A549 (cell line): Measurements from ENCODE around the gene CCDC40. TPM values are rescaled to one million over a fixed set of nuclear protein-coding genes. Genes with fewer than 3 reads are reported as not detected.
"Not testable (repeated sequence)": the region's sequence is repeated elsewhere in the genome, so short reads cannot be mapped to it uniquely, and the experiment has no call there.

ENCODE experiments used
- ATAC-seq, 2 experiments: fragments of 200-7000 bp in 1 of 2; fragments of >200 bp in 1 of 2; cut with Nextera tagmentation in 1 of 2; cut with Tn5 transposase in 1 of 2; 3 replicates each; pipeline versions ENCODE4 v1.8.0 to v1.9.1; 2018 to 2020; ENCODE audit warnings: mild to moderate bottlenecking in 1 of 2, moderate library complexity in 1 of 2
- CTCF ChIA-PET: fragments of 300-600 bp; sonication (Branson Sonifier 250); formaldehyde crosslinking; extraction: SDS; loops from one replicate; lab custom pipeline; 2021; ENCODE audit warnings: antibody characterized with exemption, inconsistent platforms; lab: Yijun Ruan, JAX
- POLR2A ChIA-PET: fragments of 350-600 bp; formaldehyde crosslinking; extraction: SDS; loops from one replicate; lab custom pipeline; 2021; ENCODE audit warnings: antibody characterized with exemption, inconsistent platforms; lab: Yijun Ruan, JAX
- DNase-seq, 2 experiments: peaks; one replicate each; pipeline versions ENCODE4 v3.0.0 to v3.0.0-alpha.2; 2011 to 2016; ENCODE audit warnings: low read depth in 1 of 2, low spot score in 1 of 2
- FAIRE-seq: peaks from 2 replicates; lab custom pipeline; 2011; peaks lifted over from hg19 to GRCh38; lab: Jason Lieb, UNC
- H3K27ac ChIP-seq, 2 experiments: fragments of >200 bp; sonication (Bioruptor Twin); formaldehyde crosslinking; 3 replicates each; pipeline ENCODE4 v1.5.1; 2016 to 2017
- H3K4me1 ChIP-seq: fragments of >200 bp; sonication (Bioruptor Twin); formaldehyde crosslinking; 3 replicates; pipeline ENCODE4 v1.6.1; 2016
- H3K4me2 ChIP-seq: fragments of >200 bp; sonication (Bioruptor Twin); formaldehyde crosslinking; 3 replicates; pipeline ENCODE4 v1.6.1; 2016
- H3K4me3 ChIP-seq: fragments of >200 bp; sonication (Bioruptor Twin); formaldehyde crosslinking; 3 replicates; pipeline ENCODE4 v1.5.1; 2016
- H3K9me3 ChIP-seq: fragments of >200 bp; sonication (Bioruptor Twin); formaldehyde crosslinking; 3 replicates; pipeline ENCODE4 v1.6.1; 2016
- CBX2 ChIP-seq: fragments of 200-600 bp; sonication (generic); IDR thresholded peaks from 2 replicates; pipeline ENCODE4 v1.6.1; 2016; ENCODE audit warnings: low read depth, mild to moderate bottlenecking, borderline replicate concordance
- E2F6 ChIP-seq: IDR thresholded peaks from 2 replicates; pipeline ENCODE4 v1.6.1; 2012; ENCODE audit warnings: low read depth, borderline replicate concordance
- EHF ChIP-seq: fragments of 250-450 bp; sonication (Bioruptor Pico); IDR thresholded peaks from 2 replicates; pipeline ENCODE4 v1.5.0; 2020; ENCODE audit warnings: mild to moderate bottlenecking
- EHMT2 ChIP-seq: fragments of 200-600 bp; sonication (generic); IDR thresholded peaks from 2 replicates; pipeline ENCODE4 v1.6.1; 2016; ENCODE audit warnings: antibody characterized with exemption, low read depth, mild to moderate bottlenecking, moderate library complexity
- EP300 ChIP-seq, 2 experiments: fragments of >200 bp; sonication (Bioruptor Twin); formaldehyde crosslinking; IDR thresholded peaks; 2 replicates in 1 of 2; 3 replicates in 1 of 2; pipeline ENCODE4 v1.6.1; 2016 to 2017
- ESRRA ChIP-seq: fragments of 150-350 bp; IDR thresholded peaks from 2 replicates; pipeline ENCODE4 v1.6.1; 2014; ENCODE audit warnings: mild to moderate bottlenecking, low read length, borderline replicate concordance
- FOSB ChIP-seq: fragments of 250-450 bp; sonication (Bioruptor Pico); IDR thresholded peaks from 2 replicates; pipeline ENCODE4 v1.5.0; 2020; ENCODE audit warnings: mild to moderate bottlenecking, moderate library complexity
- GATA3 ChIP-seq: IDR thresholded peaks from 2 replicates; pipeline ENCODE4 v1.6.1; 2012; ENCODE audit warnings: borderline replicate concordance
- HDAC2 ChIP-seq: fragments of 200-600 bp; sonication (generic); IDR thresholded peaks from 2 replicates; pipeline ENCODE4 v1.6.1; 2016
- HOXB13 ChIP-seq: fragments of 250-450 bp; sonication (Bioruptor Pico); IDR thresholded peaks from 2 replicates; pipeline ENCODE4 v1.5.0; 2020; ENCODE audit warnings: low read depth, mild to moderate bottlenecking, moderate library complexity
- JUNB ChIP-seq: fragments of >200 bp; sonication (Bioruptor Twin); formaldehyde crosslinking; IDR thresholded peaks from 2 replicates; pipeline ENCODE4 v1.6.1; 2016
- KDM1A ChIP-seq: fragments of 200-600 bp; sonication (generic); IDR thresholded peaks from 2 replicates; pipeline ENCODE4 v1.6.1; 2016; ENCODE audit warnings: low read depth, mild to moderate bottlenecking
- KDM5A ChIP-seq: fragments of 200-600 bp; sonication (generic); IDR thresholded peaks from 2 replicates; pipeline ENCODE4 v1.6.1; 2016; ENCODE audit warnings: antibody characterized with exemption, mild to moderate bottlenecking
- MAX ChIP-seq: IDR thresholded peaks from 2 replicates; pipeline ENCODE4 v1.6.1; 2012
- MAZ ChIP-seq: fragments of 150-350 bp; IDR thresholded peaks from 2 replicates; pipeline ENCODE4 v1.6.1; 2014; ENCODE audit warnings: antibody characterized with exemption, low read depth, low read length, borderline replicate concordance
- MYC ChIP-seq: IDR thresholded peaks from 2 replicates; pipeline ENCODE4 v1.6.1; 2012; ENCODE audit warnings: mild to moderate bottlenecking, inconsistent platforms, low read length, improper control_type of control experiment, borderline replicate concordance
- NR3C1 ChIP-seq: fragments of >200 bp; sonication (Bioruptor Twin); formaldehyde crosslinking; IDR thresholded peaks from 3 replicates; pipeline ENCODE4 v1.6.1; 2017
- POLR2AphosphoS2 ChIP-seq: conservative IDR thresholded peaks from 2 replicates; pipeline ENCODE4 v1.6.1; 2012; ENCODE audit warnings: low read length, improper control_type of control experiment, inconsistent platforms
- RARB ChIP-seq: fragments of 250-450 bp; sonication (Bioruptor Pico); IDR thresholded peaks from 2 replicates; pipeline ENCODE4 v1.8.0; 2021; ENCODE audit warnings: mild to moderate bottlenecking, moderate library complexity
- RNF2 ChIP-seq: fragments of 200-600 bp; sonication (generic); IDR thresholded peaks from 2 replicates; pipeline ENCODE4 v1.6.1; 2016; ENCODE audit warnings: low read depth, mild to moderate bottlenecking, antibody characterized with exemption, moderate library complexity, borderline replicate concordance
- SREBF2 ChIP-seq: fragments of 450-650 bp; IDR thresholded peaks from 2 replicates; pipeline ENCODE4 v1.6.1; 2014; ENCODE audit warnings: mild to moderate bottlenecking, moderate library complexity
- TFCP2L1 ChIP-seq: fragments of 250-450 bp; sonication (Bioruptor Pico); IDR thresholded peaks from 2 replicates; pipeline ENCODE4 v1.5.0; 2021; ENCODE audit warnings: mild to moderate bottlenecking
- USF2 ChIP-seq: fragments of 450-650 bp; IDR thresholded peaks from 2 replicates; pipeline ENCODE4 v1.6.1; 2014; ENCODE audit warnings: antibody characterized with exemption
- ZNF302 ChIP-seq: fragments of 250-450 bp; sonication (Bioruptor Pico); IDR thresholded peaks from 2 replicates; pipeline ENCODE4 v1.9.0; 2021; ENCODE audit warnings: inconsistent platforms, mild to moderate bottlenecking, moderate library complexity
- WGBS: methylation state at CpG from one replicate; pipeline ENCODE4 v1.1.6; 2017; ENCODE audit errors: missing lambda C conversion rate; 5-methylcytosine and 5-hydroxymethylcytosine counted together
- polyA plus RNA-seq, 4 experiments: library from polyadenylated mRNA; depleted of rRNA in 3 of 4; stranded (reverse); fragments of >200 nt; fragmentation: RNase III in 1 of 4; extraction: RNeasy Plus Mini Kit Qiagen cat#74134 plus additional on column Dnase treatment in 1 of 4; gene quantifications; 2 replicates in 3 of 4; 3 replicates in 1 of 4; pipeline ENCODE4 v1.2.3, GENCODE V29; 2011 to 2017
- TF ChIP-seq, protein P1 (sequence below): fragments of >200 bp; sonication (Bioruptor Twin); formaldehyde crosslinking; IDR thresholded peaks from 2 replicates; pipeline ENCODE4 v1.6.1; 2016
- TF ChIP-seq, protein P2 (sequence below): fragments of 250-450 bp; sonication (Bioruptor Pico); IDR thresholded peaks from 2 replicates; pipeline ENCODE4 v1.5.0; 2020; ENCODE audit warnings: low read depth, mild to moderate bottlenecking, moderate library complexity
- TF ChIP-seq, protein P3 (sequence below): fragments of >200 bp; sonication (Bioruptor Twin); formaldehyde crosslinking; IDR thresholded peaks from 3 replicates; pipeline ENCODE4 v1.5.1; 2016

Gene CCDC40
- polyA plus RNA-seq, 2 of the 4 experiments (the other 2 are of a cell fraction) = 5.9 to 11.3 TPM

GRCh38 chr17:80045703-80046102 lies 9.3 kb downstream of the CCDC40 start:
- TF ChIP-seq NR3C1 (no peak), HDAC2 (no peak), SREBF2 (no peak), E2F6 (no peak), KDM5A (no peak)
- TF ChIP-seq, all 56 proteins: peak for 0
- CTCF ChIA-PET = interaction anchor here (0.8 to 4.5 kb wide), 3 partner anchors 9 to 39 kb away, joined by 3 to 27 read pairs (median 9); no protein-coding TSS in a partner anchor
- no peaks in the 10 kb centered on the region for H3K4me1 ChIP-seq
- H3K4me2 ChIP-seq = no peak overlapping the region
- ATAC-seq = no peak
- WGBS = 65% methylated on average over 4 of the region's 4 CpGs
- H3K4me3 ChIP-seq = no peak overlapping the region
- FAIRE-seq = no peak
- DNase-seq = no peak
- no peaks in the 10 kb centered on the region for H3K9me3 ChIP-seq
- no peak overlapping the region for H3K27ac ChIP-seq
- POLR2A ChIA-PET = no interaction called here

DNA sequence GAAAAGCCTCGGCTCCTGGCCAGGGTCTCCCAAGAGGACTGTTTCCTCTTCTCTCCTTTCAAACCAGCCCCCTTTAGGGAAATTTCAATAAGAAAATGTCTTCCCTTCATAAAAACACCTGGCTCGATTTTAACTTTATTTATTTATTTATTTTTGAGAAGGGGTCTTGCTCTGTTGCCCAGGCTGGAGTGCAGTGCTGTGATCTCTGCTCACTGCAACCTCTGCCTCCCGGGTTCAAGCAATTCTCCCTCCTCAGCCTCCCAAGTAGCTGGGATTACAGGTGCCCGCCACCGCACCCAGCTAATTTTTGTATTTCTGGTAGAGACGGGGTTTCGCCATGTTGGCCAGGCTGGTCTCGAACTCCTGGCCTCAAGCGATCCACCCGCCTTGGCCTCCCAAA lies 10.3 kb downstream of the CCDC40 start:
- ATAC-seq, FAIRE-seq, H3K27ac ChIP-seq, H3K9me3 ChIP-seq, DNase-seq, H3K4me1 ChIP-seq, H3K4me3 ChIP-seq, H3K4me2 ChIP-seq, POLR2A ChIA-PET: not testable (repeated sequence)
- CTCF ChIA-PET = interaction anchor here (0.6 to 4.5 kb wide), 2 partner anchors 13 to 40 kb away, joined by 3 to 27 read pairs; no protein-coding TSS in a partner anchor
- 83% methylated on average over 10 of the region's 10 CpGs for WGBS

- H3K27ac ChIP-seq = no peak overlapping the region
- DNase-seq = no peak
- WGBS = 91% methylated on average over 11 of the region's 11 CpGs
- no peak overlapping the region for H3K4me3 ChIP-seq
- H3K9me3 ChIP-seq = no peaks in the 10 kb centered on the region
- H3K4me1 ChIP-seq = no peaks in the 10 kb centered on the region
- TF ChIP-seq KDM1A = no peak
- no peak for TF ChIP-seq HOXB13 (CRISPR knock-in tag)
- TF ChIP-seq TFCP2L1 = no peak
- no peak for TF ChIP-seq EHF (CRISPR knock-in tag)
- TF ChIP-seq, protein P1, sequence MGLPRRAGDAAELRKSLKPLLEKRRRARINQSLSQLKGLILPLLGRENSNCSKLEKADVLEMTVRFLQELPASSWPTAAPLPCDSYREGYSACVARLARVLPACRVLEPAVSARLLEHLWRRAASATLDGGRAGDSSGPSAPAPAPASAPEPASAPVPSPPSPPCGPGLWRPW = no peak
- TF ChIP-seq ESRRA = no peak
- no peak for TF ChIP-seq EHMT2
- TF ChIP-seq FOSB (CRISPR knock-in tag) = no peak
- no peak for TF ChIP-seq MAX
- no peak for TF ChIP-seq NR3C1
- TF ChIP-seq MAZ = no peak
- TF ChIP-seq GATA3 = no peak
- TF ChIP-seq EP300 (IDR thresholded peaks at IDR 0.05) = no peak
- TF ChIP-seq ZNF302 (CRISPR knock-in tag) = no peak
- H3K4me2 ChIP-seq = no peak overlapping the region
- POLR2A ChIA-PET = no interaction called here
- ATAC-seq = no peak
- FAIRE-seq = no peak
- CTCF ChIA-PET = interaction anchor here (0.6 to 4.5 kb wide), 2 partner anchors 13 to 40 kb away, joined by 3 to 27 read pairs; no protein-coding TSS in a partner anchor
Measured at GRCh38 chr17:80047176-80047575, 10.7 kb downstream of the CCDC40 start.

- POLR2A ChIA-PET = no interaction called here
- FAIRE-seq (no peak), ATAC-seq (no peak), DNase-seq (no peak)
- H3K27ac ChIP-seq = no peak overlapping the region
- 90% methylated on average over 21 of the region's 21 CpGs for WGBS
- no peaks in the 10 kb centered on the region for H3K9me3 ChIP-seq
- no peak overlapping the region for H3K4me3 ChIP-seq
- CTCF ChIA-PET = interaction anchor here (1.1 to 2.1 kb wide), 4 partner anchors 33 to 176 kb away, joined by 3 to 7 read pairs (median 4); no protein-coding TSS in a partner anchor
- TF ChIP-seq USF2 = no peak
- no peak for TF ChIP-seq TFCP2L1
- TF ChIP-seq RNF2 = no peak
- TF ChIP-seq, protein P2, sequence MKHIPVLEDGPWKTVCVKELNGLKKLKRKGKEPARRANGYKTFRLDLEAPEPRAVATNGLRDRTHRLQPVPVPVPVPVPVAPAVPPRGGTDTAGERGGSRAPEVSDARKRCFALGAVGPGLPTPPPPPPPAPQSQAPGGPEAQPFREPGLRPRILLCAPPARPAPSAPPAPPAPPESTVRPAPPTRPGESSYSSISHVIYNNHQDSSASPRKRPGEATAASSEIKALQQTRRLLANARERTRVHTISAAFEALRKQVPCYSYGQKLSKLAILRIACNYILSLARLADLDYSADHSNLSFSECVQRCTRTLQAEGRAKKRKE (CRISPR knock-in tag) = no peak
- no peak for TF ChIP-seq CBX2
- TF ChIP-seq POLR2AphosphoS2 = no peak
- TF ChIP-seq KDM5A = no peak
- TF ChIP-seq ZNF302 (CRISPR knock-in tag) = no peak
- no peak for TF ChIP-seq RARB (CRISPR knock-in tag)
- TF ChIP-seq NR3C1 = no peak
- no peak for TF ChIP-seq MYC
- TF ChIP-seq, protein P3, sequence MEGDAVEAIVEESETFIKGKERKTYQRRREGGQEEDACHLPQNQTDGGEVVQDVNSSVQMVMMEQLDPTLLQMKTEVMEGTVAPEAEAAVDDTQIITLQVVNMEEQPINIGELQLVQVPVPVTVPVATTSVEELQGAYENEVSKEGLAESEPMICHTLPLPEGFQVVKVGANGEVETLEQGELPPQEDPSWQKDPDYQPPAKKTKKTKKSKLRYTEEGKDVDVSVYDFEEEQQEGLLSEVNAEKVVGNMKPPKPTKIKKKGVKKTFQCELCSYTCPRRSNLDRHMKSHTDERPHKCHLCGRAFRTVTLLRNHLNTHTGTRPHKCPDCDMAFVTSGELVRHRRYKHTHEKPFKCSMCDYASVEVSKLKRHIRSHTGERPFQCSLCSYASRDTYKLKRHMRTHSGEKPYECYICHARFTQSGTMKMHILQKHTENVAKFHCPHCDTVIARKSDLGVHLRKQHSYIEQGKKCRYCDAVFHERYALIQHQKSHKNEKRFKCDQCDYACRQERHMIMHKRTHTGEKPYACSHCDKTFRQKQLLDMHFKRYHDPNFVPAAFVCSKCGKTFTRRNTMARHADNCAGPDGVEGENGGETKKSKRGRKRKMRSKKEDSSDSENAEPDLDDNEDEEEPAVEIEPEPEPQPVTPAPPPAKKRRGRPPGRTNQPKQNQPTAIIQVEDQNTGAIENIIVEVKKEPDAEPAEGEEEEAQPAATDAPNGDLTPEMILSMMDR = no peak
- no peak for TF ChIP-seq JUNB
- H3K4me1 ChIP-seq = no peaks in the 10 kb centered on the region
- no peak overlapping the region for H3K4me2 ChIP-seq
Measured at GRCh38 chr17:80049986-80050385, 13.5 kb downstream of the CCDC40 start.
